DND-41 (cell line): Measurements from ENCODE around the gene MCHR1.

Experiments used
- ATAC-seq: fragments of 200-7000 bp; cut with Tn5 transposase; 3 replicates; pipeline ENCODE4 v1.9.1; 2021; ENCODE audit warnings: low read depth; ENCODE audit not compliant: insufficient read depth
- DNase-seq: peaks from one replicate; pipeline ENCODE4 v3.0.0-alpha.2; 2020
- H2AFZ ChIP-seq: 2 replicates; pipeline ENCODE4 v1.6.0; 2012; ENCODE audit warnings: low read depth, low read length
- H3K27ac ChIP-seq: 2 replicates; pipeline ENCODE4 v1.5.1; 2012; ENCODE audit warnings: low read length, inconsistent platforms
- H3K27me3 ChIP-seq: fragments of 200-600 bp; sonication (generic); 2 replicates; pipeline ENCODE4 v1.6.0; 2012; ENCODE audit warnings: low read length, mild to moderate bottlenecking, inconsistent platforms; ENCODE audit not compliant: insufficient read depth, poor library complexity
- H3K36me3 ChIP-seq: 2 replicates; pipeline ENCODE4 v1.5.1; 2012; ENCODE audit warnings: low read length, inconsistent platforms; ENCODE audit not compliant: insufficient read depth
- H3K4me1 ChIP-seq: 2 replicates; pipeline ENCODE4 v1.5.1; 2012; ENCODE audit warnings: mild to moderate bottlenecking, low read length; ENCODE audit not compliant: insufficient read depth
- H3K4me2 ChIP-seq: 2 replicates; pipeline ENCODE4 v1.6.0; 2012; ENCODE audit warnings: mild to moderate bottlenecking, moderate library complexity, low read length, inconsistent platforms; ENCODE audit not compliant: insufficient read depth
- H3K4me3 ChIP-seq, 2 experiments: fragments of 200-600 bp in 1 of 2; shearing (Covaris generic) in 1 of 2; 2 replicates each; pipeline ENCODE4 v1.5.1; 2012 to 2016; ENCODE audit warnings: inconsistent platforms in 2 of 2, low read length in 2 of 2, mild to moderate bottlenecking in 2 of 2, low read depth in 1 of 2, moderate library complexity in 1 of 2
- H3K79me2 ChIP-seq: 2 replicates; pipeline ENCODE4 v1.6.0; 2012; ENCODE audit warnings: low read length, inconsistent platforms; ENCODE audit not compliant: insufficient read depth
- H3K9ac ChIP-seq: 2 replicates; pipeline ENCODE4 v1.6.0; 2012; ENCODE audit warnings: low read depth, mild to moderate bottlenecking, inconsistent platforms, low read length, moderate library complexity
- H3K9me3 ChIP-seq: 2 replicates; pipeline ENCODE4 v1.5.1; 2012; ENCODE audit warnings: low read length, moderate library complexity, mild to moderate bottlenecking, inconsistent platforms; ENCODE audit not compliant: insufficient read depth, severe bottlenecking
- H4K20me1 ChIP-seq: 2 replicates; pipeline ENCODE4 v1.6.0; 2012; ENCODE audit warnings: low read length; ENCODE audit not compliant: insufficient read depth
- CTCF ChIP-seq: IDR thresholded peaks from 2 replicates; pipeline ENCODE4 v1.5.1; 2012; ENCODE audit warnings: borderline replicate concordance, low read length, moderate library complexity, mild to moderate bottlenecking; ENCODE audit not compliant: poor library complexity, severe bottlenecking; ENCODE audit errors: extremely low read depth
- EZH2 ChIP-seq: IDR thresholded peaks from 3 replicates; pipeline ENCODE4 v1.6.1; 2012; ENCODE audit warnings: borderline replicate concordance, low read depth, mild to moderate bottlenecking, moderate library complexity, low read length, inconsistent platforms; ENCODE audit not compliant: severe bottlenecking

Gene MCHR1

GRCh38 chr22:40684728-40685127, 5.4 kb downstream of the MCHR1 start:
- H3K27ac ChIP-seq, result peak overlapping the region; percentile 68
- DNase-seq, result peak; percentile 31
- H3K4me3 ChIP-seq, result no peak overlapping the region
- no peaks in the 10 kb centered on the region for H3K79me2 ChIP-seq
- H3K36me3 ChIP-seq, result no peaks in the 10 kb centered on the region
- H3K4me1 ChIP-seq, result peaks cover 39% of the 10 kb centered on the region
- H3K9ac ChIP-seq, result peak overlapping the region; percentile 13; the same call in 1 of the 2 replicates
- H3K27me3 ChIP-seq, result no peaks in the 10 kb centered on the region
- no peaks in the 10 kb centered on the region for H4K20me1 ChIP-seq
- TF ChIP-seq EZH2, result no peak
- TF ChIP-seq CTCF, result no peak
- no peaks in the 10 kb centered on the region for H3K9me3 ChIP-seq
- no peak overlapping the region for H3K4me2 ChIP-seq
- no peak for ATAC-seq
- no peak overlapping the region; the same call in 1 of the 2 replicates for H2AFZ ChIP-seq

- peak; percentile 52 for DNase-seq
- TF ChIP-seq EZH2 (no peak), CTCF (no peak)
- Histone ChIP-seq H3K9me3 (no peaks in the 10 kb centered on the region), H3K4me3 (no peak overlapping the region), H2AFZ (no peak overlapping the region), H3K9ac (0 out of 2 replicates have a peak overlapping the region, but pooled peaks have one; percentile 13), H3K79me2 (no peaks in the 10 kb centered on the region), H3K4me2 (no peak overlapping the region), H3K4me1 (peaks cover 39% of the 10 kb centered on the region), H3K27me3 (no peaks in the 10 kb centered on the region), H3K27ac (peak overlapping the region; percentile 68), H3K36me3 (no peaks in the 10 kb centered on the region), H4K20me1 (no peaks in the 10 kb centered on the region)
- ATAC-seq, result no peak
Measured at GRCh38 chr22:40685406-40685805, 6.1 kb downstream of the MCHR1 start.

GRCh38 chr22:40687706-40688105, 8.4 kb downstream of the MCHR1 start:
- Histone ChIP-seq H3K27me3 (no peaks in the 10 kb centered on the region), H3K9ac (no peak overlapping the region), H2AFZ (no peak overlapping the region), H3K4me3 (no peak overlapping the region), H3K36me3 (no peaks in the 10 kb centered on the region), H3K27ac (no peak overlapping the region), H3K79me2 (no peaks in the 10 kb centered on the region), H3K4me2 (no peak overlapping the region), H4K20me1 (no peaks in the 10 kb centered on the region), H3K4me1 (peaks cover 26% of the 10 kb centered on the region), H3K9me3 (no peaks in the 10 kb centered on the region)
- TF ChIP-seq EZH2, result no peak
- TF ChIP-seq CTCF, result no peak
- ATAC-seq (no peak), DNase-seq (no peak)

- no peaks in the 10 kb centered on the region for H3K36me3 ChIP-seq
- ATAC-seq (no peak), DNase-seq (no peak)
- no peaks in the 10 kb centered on the region for H3K9me3 ChIP-seq
- H3K27me3 ChIP-seq, result no peaks in the 10 kb centered on the region
- no peak overlapping the region for H3K4me2 ChIP-seq
- H3K79me2 ChIP-seq, result no peaks in the 10 kb centered on the region
- H2AFZ ChIP-seq, result peak overlapping the region; percentile 61
- TF ChIP-seq CTCF (no peak), EZH2 (no peak)
- no peaks in the 10 kb centered on the region for H4K20me1 ChIP-seq
- 0 out of 2 replicates have a peak, but pooled peaks cover under 1% of the 10 kb centered on the region for H3K4me1 ChIP-seq
- H3K4me3 ChIP-seq, result no peak overlapping the region
- no peak overlapping the region for H3K27ac ChIP-seq
- no peak overlapping the region for H3K9ac ChIP-seq
Measured at GRCh38 chr22:40690370-40690769, 11.1 kb downstream of the MCHR1 start.
